ENCODE results near the gene LITAFD.

Gene LITAFD

DNA sequence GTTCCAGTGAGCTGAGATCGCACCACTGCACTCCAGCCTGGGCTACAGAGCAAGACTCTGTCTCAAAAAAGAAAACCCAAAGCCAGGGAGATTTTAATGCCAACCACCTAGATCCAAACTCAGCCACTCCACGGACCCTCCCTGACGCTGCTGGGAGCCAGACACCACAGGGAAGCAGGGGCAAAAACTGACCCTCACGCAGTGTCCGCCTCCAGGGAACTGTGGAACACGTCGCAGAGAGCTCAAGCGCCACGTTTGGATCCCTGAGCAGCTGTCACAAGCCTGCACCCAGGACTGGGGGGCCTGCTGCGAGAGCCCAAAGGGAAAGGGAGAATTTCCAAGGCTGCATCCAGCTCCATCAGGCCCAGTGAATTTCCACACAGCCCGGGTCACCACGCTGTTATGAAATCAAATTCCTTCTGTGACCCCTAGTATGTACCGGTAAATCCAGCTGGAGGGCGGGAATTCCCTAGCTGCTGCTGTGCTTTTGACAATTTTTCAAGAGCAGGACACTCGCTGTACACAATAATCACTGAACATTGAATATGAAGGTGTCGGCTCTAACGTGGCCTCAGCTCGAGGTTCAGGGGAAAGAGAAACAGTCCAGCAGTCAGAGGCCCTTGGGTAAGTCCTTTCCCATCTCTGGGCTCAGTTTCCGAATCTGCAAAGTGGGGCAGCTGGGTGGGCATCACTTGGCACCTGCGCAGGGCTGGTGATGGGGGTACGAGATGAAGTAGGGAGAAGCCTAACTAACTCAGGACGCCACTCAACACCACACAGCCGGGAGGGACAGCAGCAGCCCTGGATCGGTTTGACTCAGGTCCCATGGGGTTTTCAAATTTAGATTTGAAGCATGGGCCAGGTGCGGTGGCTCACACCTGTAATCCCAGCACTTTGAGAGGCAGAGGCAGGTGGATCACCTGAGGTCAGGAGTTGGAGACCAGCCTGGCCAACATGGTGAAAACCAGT lies 22.0 kb upstream of the LITAFD start:
- no peaks in the 10 kb centered on the region; the same call in 1 of the 2 replicates for H3K36me3 ChIP-seq (ENCODE audit: insufficient read depth)

DNA sequence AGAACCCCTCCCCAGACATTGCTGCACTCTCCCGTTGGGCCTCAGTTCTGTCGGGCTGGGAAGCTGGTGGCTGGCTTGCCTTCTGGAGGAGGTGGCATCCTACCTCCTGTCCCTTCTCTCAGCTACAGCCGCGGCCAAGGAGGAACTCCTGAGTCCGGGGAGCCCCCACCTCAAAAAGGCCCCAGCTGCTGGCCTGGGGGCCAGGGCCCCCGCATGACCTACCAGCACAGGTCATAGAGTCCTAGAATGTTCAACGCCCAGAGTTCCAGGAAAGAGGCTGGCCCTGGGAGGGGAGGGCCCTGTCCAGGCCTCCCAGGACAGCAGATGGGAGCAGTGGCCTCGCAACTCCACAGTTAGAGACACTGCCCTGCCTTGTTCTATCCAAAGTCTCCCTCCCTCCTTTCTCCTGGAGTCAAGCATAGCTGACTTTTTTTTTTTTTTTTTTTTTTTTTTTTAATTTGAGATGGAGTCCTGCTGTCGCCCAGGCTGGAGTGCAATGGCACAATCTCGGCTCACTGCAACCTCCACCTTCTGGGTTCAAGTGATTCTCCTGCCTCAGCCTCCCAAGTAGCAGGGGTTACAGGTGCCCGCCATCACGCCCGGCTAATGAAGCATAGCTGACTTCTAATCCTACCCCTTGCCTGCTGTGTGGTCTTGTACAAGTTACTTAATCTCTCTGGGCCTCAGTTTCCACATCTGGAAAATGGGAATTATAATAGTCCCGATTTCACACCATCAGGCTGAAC lies 20.4 kb upstream of the LITAFD start:
- Histone ChIP-seq H3K4me3 (IDR thresholded peaks at IDR 0.05; ENCODE audit: insufficient read depth, low read depth, low read length) (no peak overlapping the region), H3K27me3 (ENCODE audit: insufficient read depth, low read depth) (no peaks in the 10 kb centered on the region), H3K27ac (no peak overlapping the region), H3K4me2 (no peak overlapping the region), H3K4me1 (ENCODE audit: low read depth, poor library complexity, severe bottlenecking) (peaks cover 16% of the 10 kb centered on the region), H2AFZ (ENCODE audit: low read depth) (no peak overlapping the region), H3K36me3 (ENCODE audit: insufficient read depth) (no peaks in the 10 kb centered on the region; the same call in 1 of the 2 replicates), H4K20me1 (ENCODE audit: insufficient read depth) (peaks cover 6% of the 10 kb centered on the region; the same call in 1 of the 2 replicates), H3K79me2 (ENCODE audit: insufficient read depth, low read depth) (peaks cover 75% of the 10 kb centered on the region), H3K9ac (no peak overlapping the region)
- TF ChIP-seq, protein P1, sequence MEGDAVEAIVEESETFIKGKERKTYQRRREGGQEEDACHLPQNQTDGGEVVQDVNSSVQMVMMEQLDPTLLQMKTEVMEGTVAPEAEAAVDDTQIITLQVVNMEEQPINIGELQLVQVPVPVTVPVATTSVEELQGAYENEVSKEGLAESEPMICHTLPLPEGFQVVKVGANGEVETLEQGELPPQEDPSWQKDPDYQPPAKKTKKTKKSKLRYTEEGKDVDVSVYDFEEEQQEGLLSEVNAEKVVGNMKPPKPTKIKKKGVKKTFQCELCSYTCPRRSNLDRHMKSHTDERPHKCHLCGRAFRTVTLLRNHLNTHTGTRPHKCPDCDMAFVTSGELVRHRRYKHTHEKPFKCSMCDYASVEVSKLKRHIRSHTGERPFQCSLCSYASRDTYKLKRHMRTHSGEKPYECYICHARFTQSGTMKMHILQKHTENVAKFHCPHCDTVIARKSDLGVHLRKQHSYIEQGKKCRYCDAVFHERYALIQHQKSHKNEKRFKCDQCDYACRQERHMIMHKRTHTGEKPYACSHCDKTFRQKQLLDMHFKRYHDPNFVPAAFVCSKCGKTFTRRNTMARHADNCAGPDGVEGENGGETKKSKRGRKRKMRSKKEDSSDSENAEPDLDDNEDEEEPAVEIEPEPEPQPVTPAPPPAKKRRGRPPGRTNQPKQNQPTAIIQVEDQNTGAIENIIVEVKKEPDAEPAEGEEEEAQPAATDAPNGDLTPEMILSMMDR (conservative IDR thresholded peaks at IDR 0.05; ENCODE audit: low read depth, low read length) = no peak

More for the DNA sequence above, 22.0 kb upstream of the LITAFD start:
- H3K27ac ChIP-seq = no peak overlapping the region
- H3K79me2 ChIP-seq (ENCODE audit: insufficient read depth, low read depth) = peaks cover 60% of the 10 kb centered on the region
- H2AFZ ChIP-seq (ENCODE audit: low read depth) = no peak overlapping the region
- no peak overlapping the region for H3K4me3 ChIP-seq (IDR thresholded peaks at IDR 0.05; ENCODE audit: insufficient read depth, low read depth, low read length)
- peaks cover 11% of the 10 kb centered on the region for H3K4me1 ChIP-seq (ENCODE audit: low read depth, poor library complexity, severe bottlenecking)
- no peak overlapping the region for H3K4me2 ChIP-seq
- peaks cover 6% of the 10 kb centered on the region; the same call in 1 of the 2 replicates for H4K20me1 ChIP-seq (ENCODE audit: insufficient read depth)
- no peak overlapping the region for H3K9ac ChIP-seq
- TF ChIP-seq, protein P1 (conservative IDR thresholded peaks at IDR 0.05; ENCODE audit: low read depth, low read length) = no peak
- H3K27me3 ChIP-seq (ENCODE audit: insufficient read depth, low read depth) = no peaks in the 10 kb centered on the region

DNA sequence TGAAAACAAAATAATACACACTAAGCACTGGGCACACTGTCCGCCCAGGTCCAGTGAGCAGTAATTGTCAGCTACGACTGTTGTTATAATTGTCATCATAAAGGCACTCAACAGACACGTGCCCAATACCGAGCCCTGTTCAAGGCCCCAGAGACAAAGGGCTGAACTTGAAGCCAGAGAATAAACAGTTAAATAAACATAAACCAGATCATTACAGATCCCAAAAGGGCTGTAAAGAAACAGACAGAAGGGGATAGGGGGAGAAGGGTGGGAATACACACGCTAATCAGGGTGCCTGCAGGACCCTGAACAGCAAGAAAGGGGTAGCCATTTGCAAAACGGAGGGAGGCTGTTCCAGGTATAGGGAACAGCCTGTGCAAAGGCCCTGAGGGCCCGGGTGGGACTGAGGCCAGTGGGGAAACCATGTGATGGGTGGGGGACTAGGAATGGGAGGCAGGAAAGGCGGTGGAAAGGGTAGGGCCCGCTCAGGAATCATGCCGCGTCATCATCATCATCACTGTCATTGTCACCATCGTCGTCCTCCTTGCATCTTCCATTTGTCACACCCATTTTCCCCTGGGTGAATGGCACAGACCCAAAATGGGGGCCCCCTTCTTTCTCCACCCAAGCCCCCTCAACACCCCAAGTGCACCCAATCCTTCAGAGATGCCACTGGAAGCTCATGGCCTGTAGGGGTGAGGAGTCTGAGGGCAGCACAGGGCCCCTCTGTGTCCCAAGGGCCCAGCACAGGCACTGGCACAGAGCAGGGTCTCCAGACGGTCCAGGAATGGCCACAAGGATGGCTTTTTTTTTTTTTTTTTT lies 19.6 kb upstream of the LITAFD start:
- no peak overlapping the region for H3K4me2 ChIP-seq
- no peaks in the 10 kb centered on the region for H3K27me3 ChIP-seq (ENCODE audit: insufficient read depth, low read depth)
- H3K79me2 ChIP-seq (ENCODE audit: insufficient read depth, low read depth) = peaks cover 83% of the 10 kb centered on the region
- no peak overlapping the region for H3K27ac ChIP-seq
- TF ChIP-seq, protein P1 (conservative IDR thresholded peaks at IDR 0.05; ENCODE audit: low read depth, low read length) = no peak
- no peaks in the 10 kb centered on the region; the same call in 1 of the 2 replicates for H3K36me3 ChIP-seq (ENCODE audit: insufficient read depth)
- peaks cover 21% of the 10 kb centered on the region for H3K4me1 ChIP-seq (ENCODE audit: low read depth, poor library complexity, severe bottlenecking)
- H3K9ac ChIP-seq = no peak overlapping the region
- H4K20me1 ChIP-seq (ENCODE audit: insufficient read depth) = peaks cover 6% of the 10 kb centered on the region; the same call in 1 of the 2 replicates
- H2AFZ ChIP-seq (ENCODE audit: low read depth) = no peak overlapping the region
- no peak overlapping the region for H3K4me3 ChIP-seq (IDR thresholded peaks at IDR 0.05; ENCODE audit: insufficient read depth, low read depth, low read length)
